ENCODE data around the gene PGLYRP2.
"Not testable (repeated sequence)": the region's sequence is repeated elsewhere in the genome, so short reads cannot be mapped to it uniquely, and the experiment has no call there.

PGLYRP2 gene

DNA sequence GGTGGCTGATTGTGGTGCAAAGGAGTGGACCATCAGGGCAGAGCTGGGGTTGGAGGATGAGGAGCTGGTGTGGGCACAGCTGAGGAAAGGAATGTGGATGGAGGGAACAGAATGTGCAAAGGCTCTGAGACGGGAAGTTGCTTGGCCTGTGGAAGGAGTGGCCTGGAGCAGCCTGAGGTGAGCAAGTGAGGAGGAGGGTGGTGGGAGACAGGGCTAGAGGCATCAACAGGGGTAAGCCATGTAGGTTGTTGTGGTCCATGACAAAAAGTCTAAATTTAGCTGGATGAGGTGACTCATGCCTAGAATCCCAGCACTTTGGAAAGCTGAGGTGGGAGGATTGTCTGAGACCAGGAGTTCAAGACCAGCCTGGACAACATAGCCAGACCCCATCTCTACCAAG, 38.5 kb upstream of the PGLYRP2 start:
- no peak overlapping the region for H3K27ac ChIP-seq
- no peak for TF ChIP-seq CTCF (conservative IDR thresholded peaks at IDR 0.05)

DNA sequence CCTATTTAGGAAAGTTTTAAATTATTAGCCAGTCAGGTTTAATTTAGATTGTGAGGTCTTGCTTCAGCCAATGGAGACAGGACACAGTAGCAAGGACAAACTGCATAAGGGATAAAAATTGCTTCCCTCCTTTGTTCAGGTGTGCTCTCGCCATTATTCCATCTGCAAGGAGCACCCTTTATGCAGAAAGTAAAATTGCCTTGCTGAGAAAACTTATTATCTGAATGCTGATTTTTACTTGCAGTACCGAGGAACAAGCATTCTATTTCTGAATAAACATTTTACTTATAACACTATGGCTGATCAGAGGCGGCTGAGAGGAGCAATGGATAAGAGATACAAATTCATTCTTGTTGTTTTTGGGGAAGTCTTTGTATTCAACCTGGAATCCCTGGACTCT, 37.1 kb upstream of the PGLYRP2 start:
- H3K27ac ChIP-seq, result no peak overlapping the region

DNA sequence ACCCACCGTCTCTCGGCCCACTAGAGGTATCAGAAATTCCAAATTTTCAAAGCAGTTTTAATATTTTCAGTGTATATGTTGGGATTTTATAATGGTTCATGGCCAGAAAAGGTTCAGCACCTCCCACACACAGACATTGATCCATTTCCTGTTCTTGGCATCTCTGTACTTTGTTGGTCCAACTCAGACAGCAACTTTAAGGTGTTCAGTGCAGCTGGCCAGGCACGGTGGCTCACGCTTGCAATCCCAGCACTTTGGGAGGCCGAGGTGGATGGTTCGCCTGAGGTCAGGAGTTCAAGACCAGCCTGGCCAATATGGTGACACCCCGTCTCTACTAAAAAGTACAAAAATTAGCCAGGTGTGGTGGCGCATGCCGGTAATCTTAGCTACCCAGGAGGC, 35.9 kb upstream of the PGLYRP2 start:
- not testable (repeated sequence) for H3K27ac ChIP-seq

More for the DNA sequence above, 37.1 kb upstream of the PGLYRP2 start:
- TF ChIP-seq CTCF (conservative IDR thresholded peaks at IDR 0.05), result no peak

DNA sequence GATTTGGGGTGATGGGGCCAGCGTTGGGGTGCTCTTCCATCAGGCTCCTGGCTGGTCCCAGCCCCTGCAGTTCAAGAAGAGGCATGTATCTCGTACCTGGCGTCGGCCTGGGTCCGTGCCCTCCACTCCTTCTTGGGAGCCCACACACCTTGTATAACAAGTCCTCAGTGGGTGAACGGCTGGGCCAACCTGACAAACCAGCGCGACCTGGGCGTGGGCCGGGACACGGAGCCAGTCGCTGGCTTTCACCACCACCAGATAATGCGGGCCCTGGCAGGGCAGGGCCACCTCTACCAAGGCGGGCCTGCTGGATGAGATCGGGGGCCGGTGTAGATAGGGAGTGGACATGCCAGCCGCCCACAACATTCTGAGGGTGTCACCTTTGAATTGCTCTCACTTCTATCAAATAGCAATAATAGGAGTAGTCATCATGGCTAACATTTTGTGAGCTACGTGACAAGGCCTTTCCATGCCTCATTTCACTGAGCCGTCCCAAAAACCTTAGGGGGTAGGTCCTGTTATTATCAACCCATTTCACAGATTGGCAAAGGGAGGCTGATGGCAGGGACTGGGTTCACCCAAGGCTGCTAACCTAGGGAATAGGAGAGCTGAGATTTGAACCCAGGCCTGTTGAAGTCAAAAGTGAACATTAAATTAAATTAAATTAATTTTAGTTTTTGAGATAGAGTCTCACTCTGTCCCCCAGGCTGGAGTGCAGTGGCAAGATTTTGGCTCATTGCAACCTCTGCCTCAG, 32.5 kb upstream of the PGLYRP2 start:
- no peak for TF ChIP-seq CTCF (conservative IDR thresholded peaks at IDR 0.05)
- H3K27ac ChIP-seq, result no peak overlapping the region

GRCh38 chr19:15508035-15508710, 28.9 kb upstream of the PGLYRP2 start, which contains the start of gene CYP4F22:
Gene CYP4F22, plus strand, starts transcription at chr19:15508525. Its CDS starts 16,812 bp downstream, at chr19:15525337.
- peak within 1 kb of the TSS; percentile 48; the same call in 1 of the 2 replicates for H3K27ac ChIP-seq
- TF ChIP-seq CTCF (conservative IDR thresholded peaks at IDR 0.05), result no peak

DNA sequence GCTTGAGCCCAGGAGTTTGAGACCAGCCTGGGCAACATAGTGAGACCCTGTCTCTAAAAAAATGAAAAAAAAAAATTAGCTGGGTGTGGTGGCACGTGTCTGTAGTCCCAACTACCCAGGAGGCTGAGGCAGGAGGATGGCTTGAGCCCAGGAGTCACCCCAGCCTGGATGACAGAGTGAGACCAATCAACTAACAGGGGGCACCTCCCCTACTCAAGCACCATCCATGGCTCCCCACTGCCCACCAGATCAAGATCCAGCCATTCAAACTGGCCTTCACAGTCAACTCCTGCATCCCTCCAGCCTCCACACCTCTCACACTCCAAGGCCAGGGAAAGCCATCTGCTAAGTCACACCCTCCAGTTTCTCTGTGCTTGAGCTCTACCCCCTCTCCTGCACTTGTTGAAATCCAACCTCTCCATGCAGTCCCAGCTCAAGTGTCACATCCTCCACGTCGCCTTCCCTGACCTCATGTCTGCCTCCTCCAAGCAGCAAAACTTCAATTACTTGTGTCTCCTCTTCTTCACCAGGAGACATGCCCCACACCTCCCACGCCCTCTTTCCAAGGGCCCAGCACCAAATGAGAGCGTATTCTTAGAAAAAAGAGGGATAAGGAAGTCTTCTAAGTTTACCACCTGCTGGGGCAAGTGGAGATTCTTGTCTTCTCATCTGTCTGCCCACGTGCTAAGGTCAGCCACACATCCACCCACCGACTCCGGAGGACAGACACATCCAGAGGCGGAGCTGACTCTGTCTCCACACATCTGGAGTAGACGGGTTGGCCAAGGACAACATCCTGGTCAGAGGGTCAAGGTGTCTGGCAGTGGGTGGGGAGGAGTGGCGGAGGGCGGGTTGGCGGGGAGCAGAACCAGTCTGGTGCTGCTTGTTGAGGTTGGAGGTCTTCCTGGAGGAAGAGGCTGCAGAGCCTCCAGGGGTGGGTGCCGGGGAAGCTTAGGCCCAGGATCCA, 28.1 kb upstream of the PGLYRP2 start:
- no peak for TF ChIP-seq CTCF (conservative IDR thresholded peaks at IDR 0.05)
- H3K27ac ChIP-seq, result no peak overlapping the region

GRCh38 chr19:15506074-15506571, 26.8 kb upstream of the PGLYRP2 start:
- H3K27ac ChIP-seq, result no peak overlapping the region

More at GRCh38 chr19:15506074-15506571, 26.8 kb upstream of the PGLYRP2 start:
- TF ChIP-seq CTCF (conservative IDR thresholded peaks at IDR 0.05), result no peak
